PC-3 (cell line): ENCODE results near the gene IBA57. TPM values are rescaled to one million over a fixed set of nuclear protein-coding genes. Genes with fewer than 3 reads are reported as not detected.
"Not testable (repeated sequence)": the region's sequence is repeated elsewhere in the genome, so short reads cannot be mapped to it uniquely, and the experiment has no call there.

Experiments used
- ATAC-seq: fragments of 200-7000 bp; cut with Tn5 transposase; 2 replicates; pipeline ENCODE4 v1.9.1; 2020; ENCODE audit warnings: mild to moderate bottlenecking, moderate library complexity
- BruUV-seq: library from RNA; stranded (reverse); fragments of 400-500 nt; replicated peaks from 2 replicates; lab custom pipeline; 2021; lab: Mats Ljungman, UMichigan
- CTCF ChIA-PET: fragments of 300-600 bp; sonication (Branson Sonifier 250); formaldehyde crosslinking; loops from one replicate; lab custom pipeline; 2022; ENCODE audit warnings: antibody characterized with exemption; lab: Charles Lee
- POLR2A ChIA-PET: fragments of 300-600 bp; sonication (Branson Sonifier 250); formaldehyde crosslinking; loops from one replicate; lab custom pipeline; 2022; ENCODE audit warnings: antibody characterized with exemption; ENCODE audit not compliant: unreplicated experiment; lab: Charles Lee
- DNase-seq: peaks from one replicate; pipeline ENCODE4 v3.0.0-alpha.2; 2015
- H2AFZ ChIP-seq: fragments of 300-600 bp; sonication (generic); 2 replicates; pipeline ENCODE4 v1.6.0; 2016; ENCODE audit warnings: antibody characterized with exemption, low read length
- H3F3A ChIP-seq: fragments of 300-600 bp; sonication (generic); one replicate; pipeline ENCODE4 v1.6.0; 2017; ENCODE audit warnings: antibody characterized with exemption, low read length, control low read depth, mild to moderate bottlenecking; ENCODE audit not compliant: unreplicated experiment
- H3K27ac ChIP-seq: fragments of 300-600 bp; sonication (generic); 2 replicates; pipeline ENCODE4 v1.5.1; 2016; ENCODE audit warnings: mild to moderate bottlenecking, low read length
- H3K27me3 ChIP-seq: fragments of 300-600 bp; sonication (generic); 2 replicates; pipeline ENCODE4 v1.6.1; 2016; ENCODE audit warnings: low read length, mixed read lengths
- H3K36me3 ChIP-seq: fragments of 300-600 bp; sonication (generic); 2 replicates; pipeline ENCODE4 v1.6.1; 2016; ENCODE audit warnings: low read depth, mixed run types, low read length, mixed read lengths
- H3K4me1 ChIP-seq: fragments of 300-600 bp; sonication (generic); 2 replicates; pipeline ENCODE4 v1.5.1; 2016; ENCODE audit warnings: low read length; ENCODE audit not compliant: insufficient read depth
- H3K4me2 ChIP-seq: fragments of 300-600 bp; sonication (generic); 2 replicates; pipeline ENCODE4 v1.6.0; 2016; ENCODE audit warnings: low read length
- H3K4me3 ChIP-seq: fragments of 300-600 bp; sonication (generic); 2 replicates; pipeline ENCODE4 v1.5.1; 2016; ENCODE audit warnings: mild to moderate bottlenecking, low read length, mixed read lengths
- H3K79me2 ChIP-seq: fragments of 300-600 bp; sonication (generic); 2 replicates; pipeline ENCODE4 v1.6.1; 2017; ENCODE audit warnings: low read length, mixed read lengths
- H3K9ac ChIP-seq: fragments of 300-600 bp; sonication (generic); 2 replicates; pipeline ENCODE4 v1.6.0; 2016; ENCODE audit warnings: mild to moderate bottlenecking, low read length
- H3K9me2 ChIP-seq: fragments of 300-600 bp; sonication (generic); replicated peaks from 2 replicates; pipeline ENCODE4 v1.6.1; 2016; ENCODE audit warnings: mixed run types, low read length, mixed read lengths
- H3K9me3 ChIP-seq: fragments of 300-600 bp; sonication (generic); 2 replicates; pipeline ENCODE4 v1.6.1; 2016; ENCODE audit warnings: low read length, mixed read lengths
- H4K20me1 ChIP-seq: fragments of 300-600 bp; sonication (generic); 2 replicates; pipeline ENCODE4 v1.6.1; 2016; ENCODE audit warnings: low read length, mixed read lengths
- EZH2 ChIP-seq: fragments of 300-600 bp; sonication (generic); IDR thresholded peaks from one replicate; pipeline ENCODE4 v1.6.1; 2017; ENCODE audit warnings: antibody characterized with exemption, mild to moderate bottlenecking, low read length; ENCODE audit not compliant: unreplicated experiment
- EZH2phosphoT487 ChIP-seq: fragments of 300-600 bp; sonication (generic); IDR thresholded peaks from 2 replicates; pipeline ENCODE4 v1.6.1; 2018; ENCODE audit warnings: mild to moderate bottlenecking, antibody characterized with exemption, low read length, borderline replicate concordance
- intact Hi-C: fragments of 100-400 bp; cut with micrococcal nuclease; formaldehyde crosslinking; loops from 2 replicates; pipeline ENCODE4 v1.9.0; 2023
- total RNA-seq: library from RNA; depleted of rRNA; stranded (reverse); fragments of >200 nt; gene quantifications from 2 replicates; pipeline ENCODE4 v1.2.3, GENCODE V29; 2014
- TF ChIP-seq, protein P1 (sequence below): fragments of 300-600 bp; sonication (generic); conservative IDR thresholded peaks from 2 replicates; pipeline ENCODE4 v1.5.1; 2017; ENCODE audit warnings: antibody characterized with exemption, low read depth, mild to moderate bottlenecking, low read length

Gene IBA57
- total RNA-seq, 1 experiment from 2014 or later: 18.3 TPM

DNA sequence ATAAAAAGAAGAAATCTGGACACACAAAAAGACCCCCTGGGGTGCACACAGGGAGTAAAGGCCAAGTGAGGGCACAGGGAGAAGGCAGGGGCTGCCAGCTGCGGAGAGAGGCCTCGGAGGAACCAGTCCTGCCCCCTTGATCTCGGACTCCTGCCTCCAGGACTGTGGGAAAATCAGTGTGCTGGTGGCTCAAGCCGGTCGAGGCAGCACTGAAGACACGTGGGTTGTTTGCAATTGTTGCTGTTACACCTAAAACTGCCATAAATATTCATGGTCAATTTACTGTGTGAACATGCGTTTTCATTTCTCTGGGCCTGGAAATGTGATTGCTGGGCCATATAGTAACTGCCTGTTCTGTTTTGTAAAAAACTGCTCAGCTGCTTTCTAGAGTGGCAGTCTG lies 18.5 kb downstream of the IBA57 start:
- Histone ChIP-seq H3K9me2 (no peaks in the 10 kb centered on the region), H3K9ac (no peak overlapping the region), H3K4me2 (no peak overlapping the region), H2AFZ (no peak overlapping the region), H3K27ac (no peak overlapping the region), H3K4me1 (no peaks in the 10 kb centered on the region), H3K9me3 (no peaks in the 10 kb centered on the region), H3K79me2 (no peaks in the 10 kb centered on the region), H3F3A (no peaks in the 10 kb centered on the region), H3K27me3 (no peaks in the 10 kb centered on the region), H3K4me3 (no peak overlapping the region), H4K20me1 (no peaks in the 10 kb centered on the region), H3K36me3 (no peaks in the 10 kb centered on the region)
- intact Hi-C loops: no loop called here
- ATAC-seq (no peak), DNase-seq (no peak)
- CTCF ChIA-PET: interaction anchor here (0.6 kb wide), 1 partner anchor 53 kb away, joined by 4 read pairs; no protein-coding TSS in a partner anchor
- no peak for TF ChIP-seq EZH2phosphoT487
- TF ChIP-seq EZH2: no peak
- TF ChIP-seq, protein P1, sequence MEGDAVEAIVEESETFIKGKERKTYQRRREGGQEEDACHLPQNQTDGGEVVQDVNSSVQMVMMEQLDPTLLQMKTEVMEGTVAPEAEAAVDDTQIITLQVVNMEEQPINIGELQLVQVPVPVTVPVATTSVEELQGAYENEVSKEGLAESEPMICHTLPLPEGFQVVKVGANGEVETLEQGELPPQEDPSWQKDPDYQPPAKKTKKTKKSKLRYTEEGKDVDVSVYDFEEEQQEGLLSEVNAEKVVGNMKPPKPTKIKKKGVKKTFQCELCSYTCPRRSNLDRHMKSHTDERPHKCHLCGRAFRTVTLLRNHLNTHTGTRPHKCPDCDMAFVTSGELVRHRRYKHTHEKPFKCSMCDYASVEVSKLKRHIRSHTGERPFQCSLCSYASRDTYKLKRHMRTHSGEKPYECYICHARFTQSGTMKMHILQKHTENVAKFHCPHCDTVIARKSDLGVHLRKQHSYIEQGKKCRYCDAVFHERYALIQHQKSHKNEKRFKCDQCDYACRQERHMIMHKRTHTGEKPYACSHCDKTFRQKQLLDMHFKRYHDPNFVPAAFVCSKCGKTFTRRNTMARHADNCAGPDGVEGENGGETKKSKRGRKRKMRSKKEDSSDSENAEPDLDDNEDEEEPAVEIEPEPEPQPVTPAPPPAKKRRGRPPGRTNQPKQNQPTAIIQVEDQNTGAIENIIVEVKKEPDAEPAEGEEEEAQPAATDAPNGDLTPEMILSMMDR: no peak
- no TSS peak for BruUV-seq
- POLR2A ChIA-PET: no interaction called here

DNA sequence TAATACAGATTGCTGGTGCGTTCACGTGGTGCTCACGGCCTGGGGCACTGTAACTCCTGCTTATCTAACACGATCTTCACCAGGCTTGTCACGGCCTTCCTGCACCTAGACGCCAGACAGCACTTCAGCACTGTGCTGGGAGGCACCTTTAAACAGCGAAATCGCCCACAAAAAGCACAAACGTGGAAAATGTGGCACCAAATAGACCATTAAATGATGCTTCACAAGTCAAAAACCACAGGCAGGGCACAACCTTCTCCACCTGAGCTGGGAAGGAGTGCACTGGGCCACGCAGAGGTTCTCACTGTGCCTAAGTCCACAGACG lies 20.0 kb downstream of the IBA57 start:
- no peaks in the 10 kb centered on the region for H3K4me1 ChIP-seq
- no peak overlapping the region for H3K4me2 ChIP-seq
- intact Hi-C loops: no loop called here
- no peak overlapping the region for H3K27ac ChIP-seq
- no peaks in the 10 kb centered on the region for H3K9me2 ChIP-seq
- H3F3A ChIP-seq: no peaks in the 10 kb centered on the region
- BruUV-seq: no TSS peak
- POLR2A ChIA-PET: no interaction called here
- no peak overlapping the region for H3K4me3 ChIP-seq
- H3K27me3 ChIP-seq: no peaks in the 10 kb centered on the region
- no peak overlapping the region for H2AFZ ChIP-seq
- DNase-seq: no peak
- H3K79me2 ChIP-seq: no peaks in the 10 kb centered on the region
- TF ChIP-seq, protein P1: no peak
- TF ChIP-seq EZH2phosphoT487 (no peak), EZH2 (no peak)
- no peaks in the 10 kb centered on the region for H4K20me1 ChIP-seq
- ATAC-seq: no peak
- no peaks in the 10 kb centered on the region for H3K36me3 ChIP-seq
- CTCF ChIA-PET: no interaction called here
- H3K9ac ChIP-seq: no peak overlapping the region
- H3K9me3 ChIP-seq: no peaks in the 10 kb centered on the region

DNA sequence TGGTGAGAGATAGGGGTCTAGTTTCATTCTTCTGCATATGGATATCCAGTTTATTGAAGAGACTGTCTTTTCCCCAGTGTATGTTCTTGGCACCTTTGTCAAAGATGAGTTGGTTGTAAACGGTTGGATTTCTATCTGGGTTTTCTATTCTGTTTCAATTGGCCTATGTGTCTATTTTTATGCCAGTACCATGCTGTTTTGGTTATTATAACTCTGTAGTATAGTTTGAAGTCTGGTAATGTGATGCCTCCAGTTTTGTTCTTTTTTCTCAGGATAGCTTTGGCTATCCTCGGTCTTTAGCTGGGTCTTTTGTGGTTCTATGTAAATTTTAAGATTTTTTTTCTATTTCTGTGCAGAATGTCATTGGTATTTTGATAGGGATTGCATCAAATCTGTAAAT lies 22.6 kb downstream of the IBA57 start:
- BruUV-seq, H3K4me2 ChIP-seq, H3K79me2 ChIP-seq, H3K27me3 ChIP-seq, H4K20me1 ChIP-seq, H3K4me1 ChIP-seq, H3K36me3 ChIP-seq, H2AFZ ChIP-seq, H3K4me3 ChIP-seq, CTCF ChIA-PET, H3K9ac ChIP-seq, ATAC-seq, intact Hi-C loops, H3K9me3 ChIP-seq, H3K9me2 ChIP-seq, DNase-seq, H3K27ac ChIP-seq, H3F3A ChIP-seq, POLR2A ChIA-PET: not testable (repeated sequence)
